RWPE2 (cell line): ENCODE measurements around the gene TDG.

Experiments
- ATAC-seq: fragments of 200-7000 bp; cut with Tn5 transposase; 3 replicates; pipeline ENCODE4 v1.9.1; 2021; ENCODE audit warnings: low read depth
- DNase-seq: peaks from one replicate; pipeline ENCODE4 v3.0.0-alpha.2; 2020; ENCODE audit warnings: low spot score
- H3K27ac ChIP-seq: fragments of 450-650 bp; 2 replicates; pipeline ENCODE4 v1.5.1; 2017; ENCODE audit warnings: mild to moderate bottlenecking; ENCODE audit not compliant: poor library complexity, severe bottlenecking
- H3K27me3 ChIP-seq: fragments of 250-450 bp; sonication (Bioruptor Pico); 2 replicates; pipeline ENCODE4 v1.5.1; 2021; ENCODE audit warnings: mild to moderate bottlenecking, moderate library complexity; ENCODE audit not compliant: insufficient read depth, poor library complexity, severe bottlenecking
- H3K36me3 ChIP-seq: fragments of 250-450 bp; sonication (Bioruptor Pico); 2 replicates; pipeline ENCODE4 v1.5.1; 2020; ENCODE audit warnings: low read depth, mild to moderate bottlenecking, moderate library complexity
- H3K4me1 ChIP-seq: fragments of 250-450 bp; sonication (Bioruptor Pico); 2 replicates; pipeline ENCODE4 v1.5.1; 2021; ENCODE audit warnings: mild to moderate bottlenecking, moderate library complexity; ENCODE audit not compliant: insufficient read depth, poor library complexity, severe bottlenecking
- H3K4me3 ChIP-seq: fragments of 250-450 bp; sonication (Bioruptor Pico); 2 replicates; pipeline ENCODE4 v1.5.1; 2021; ENCODE audit warnings: mild to moderate bottlenecking, moderate library complexity; ENCODE audit not compliant: severe bottlenecking
- H3K9me3 ChIP-seq: fragments of 250-450 bp; sonication (Bioruptor Pico); 2 replicates; pipeline ENCODE4 v1.5.1; 2021; ENCODE audit warnings: mild to moderate bottlenecking, moderate library complexity; ENCODE audit not compliant: severe bottlenecking
- CTCF ChIP-seq: fragments of 450-650 bp; IDR thresholded peaks from one replicate; pipeline ENCODE4 v1.5.1; 2017; ENCODE audit warnings: mild to moderate bottlenecking, moderate library complexity; ENCODE audit not compliant: poor library complexity, severe bottlenecking

TDG gene

GRCh38 chr12:103965590-103966504, at the start of gene TDG:
TSS of gene TDG (plus strand) at chr12:103965872. CDS start at chr12:103966038, 166 bp downstream.
- Histone ChIP-seq H3K36me3 (peaks cover 33% of the 10 kb centered on the region), H3K4me1 (peaks cover 7% of the 10 kb centered on the region), H3K27ac (peak within 1 kb of the TSS; percentile 68), H3K4me3 (peak within 1 kb of the TSS; percentile 74), H3K9me3 (no peaks in the 10 kb centered on the region), H3K27me3 (no peaks in the 10 kb centered on the region)
- DNase-seq = peak; percentile 98
- TF ChIP-seq CTCF = peak; percentile 18
- peak; percentile 95 for ATAC-seq

- no peaks in the 10 kb centered on the region for H3K4me1 ChIP-seq
- no peak for TF ChIP-seq CTCF
- no peaks in the 10 kb centered on the region for H3K36me3 ChIP-seq
- no peak overlapping the region for H3K4me3 ChIP-seq
- H3K9me3 ChIP-seq = no peaks in the 10 kb centered on the region
- no peak for DNase-seq
- no peak for ATAC-seq
- H3K27ac ChIP-seq = no peak overlapping the region
- no peaks in the 10 kb centered on the region for H3K27me3 ChIP-seq
Measured at GRCh38 chr12:103917873-103918272, 47.8 kb upstream of the TDG start.

- Histone ChIP-seq H3K27ac (no peak overlapping the region), H3K36me3 (no peaks in the 10 kb centered on the region), H3K27me3 (no peaks in the 10 kb centered on the region), H3K4me1 (peaks cover 7% of the 10 kb centered on the region), H3K9me3 (no peaks in the 10 kb centered on the region), H3K4me3 (no peak overlapping the region)
- DNase-seq (no peak), ATAC-seq (no peak)
- no peak for TF ChIP-seq CTCF
Measured at GRCh38 chr12:103924761-103925641, 40.7 kb upstream of the TDG start.

- peak overlapping the region; percentile 51 for H3K4me3 ChIP-seq
- peak overlapping the region; percentile 58 for H3K27ac ChIP-seq
Measured at GRCh38 chr12:103928682-103929045, 37.0 kb upstream of the TDG start.

More at GRCh38 chr12:103928682-103929045, 37.0 kb upstream of the TDG start:
- TF ChIP-seq CTCF = no peak
- ATAC-seq (no peak), DNase-seq (no peak)
- Histone ChIP-seq H3K4me1 (peaks cover 23% of the 10 kb centered on the region), H3K9me3 (no peaks in the 10 kb centered on the region), H3K36me3 (peaks cover 33% of the 10 kb centered on the region), H3K27me3 (no peaks in the 10 kb centered on the region)
